Measurements from ENCODE around the gene PRDM16.

Gene PRDM16

DNA sequence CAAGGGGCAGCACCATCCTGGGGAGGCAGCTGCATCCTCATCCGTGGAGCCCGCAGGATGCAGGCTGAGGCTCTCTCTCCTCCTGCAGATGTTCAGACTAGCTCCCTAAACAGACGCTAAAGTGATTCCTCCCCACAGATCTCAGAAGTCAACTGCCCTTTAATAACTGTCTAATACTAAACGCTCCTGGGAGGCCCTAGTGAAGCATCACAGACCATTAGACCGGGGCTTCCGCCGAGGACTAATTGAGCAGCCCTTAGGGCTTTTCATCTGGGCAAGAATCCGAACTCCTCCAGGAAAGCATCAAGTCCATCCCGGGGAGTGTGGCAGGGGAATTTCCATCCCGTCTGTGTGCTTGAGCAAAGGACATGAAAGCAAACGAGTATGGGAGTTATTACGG, 40.4 kb downstream of the PRDM16 start:
- no peak for ATAC-seq

- ATAC-seq = no peak
Measured at GRCh38 chr1:3111348-3112021, 42.5 kb downstream of the PRDM16 start.

- no peak for ATAC-seq
Measured at GRCh38 chr1:3112526-3112925, 43.5 kb downstream of the PRDM16 start.

DNA sequence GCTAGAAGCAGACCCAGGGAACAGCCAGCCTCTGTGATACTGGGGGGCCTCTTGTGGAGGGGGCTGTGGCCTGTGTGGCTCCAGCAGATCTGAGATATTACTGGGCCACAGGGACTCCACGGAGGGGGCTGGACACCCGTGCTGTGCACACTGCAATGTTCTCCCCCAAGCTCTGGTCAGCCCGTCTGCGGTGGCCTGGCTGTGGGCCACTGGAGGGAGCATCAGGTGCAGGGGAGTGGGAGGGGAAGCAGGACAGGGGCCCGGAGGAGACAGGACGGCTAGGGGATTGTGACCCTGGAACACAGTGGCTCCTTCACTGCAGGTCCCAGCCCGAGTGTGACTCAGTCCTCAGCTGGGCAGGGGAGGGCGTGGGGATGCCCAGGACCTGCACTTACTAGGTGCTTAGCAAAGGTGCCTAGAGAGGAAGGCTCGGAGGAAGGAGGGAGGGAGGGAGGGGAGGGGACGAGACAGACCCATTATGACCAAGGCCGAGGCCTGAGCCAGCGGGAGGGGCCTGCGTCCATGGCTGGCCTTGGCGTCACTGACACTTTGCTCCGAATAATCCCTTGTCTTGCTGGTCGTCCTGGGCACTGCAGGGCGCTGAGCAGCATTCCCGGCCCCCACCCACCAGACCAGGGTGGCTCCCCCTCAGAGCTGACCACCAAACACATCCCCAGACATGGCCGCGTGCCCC, 44.2 kb downstream of the PRDM16 start:
- no peak for ATAC-seq

DNA sequence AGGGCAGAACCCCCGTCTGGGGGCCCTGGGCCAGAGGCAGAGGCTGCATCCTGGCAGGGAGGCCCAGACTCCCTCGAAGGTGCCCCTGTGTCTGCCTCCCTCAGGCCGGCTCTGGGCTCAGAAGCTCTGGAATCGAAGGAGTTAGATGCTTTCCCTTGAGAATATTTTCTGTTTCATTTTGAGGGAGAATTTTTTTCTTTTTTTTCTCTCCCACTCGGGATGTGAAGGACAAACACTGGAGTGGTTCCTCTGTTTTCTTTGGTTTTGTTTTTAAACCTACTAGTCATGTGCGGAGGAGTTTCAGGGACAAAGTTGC, 44.7 kb downstream of the PRDM16 start:
- no peak for ATAC-seq

GRCh38 chr1:3114131-3114744, 45.2 kb downstream of the PRDM16 start:
- ATAC-seq = no peak

- no peak for ATAC-seq
Measured at GRCh38 chr1:3114846-3115245, 45.8 kb downstream of the PRDM16 start.

GRCh38 chr1:3115275-3116149, 46.5 kb downstream of the PRDM16 start:
- no peak for ATAC-seq

- no peak for ATAC-seq
Measured at GRCh38 chr1:3116150-3116510, 47.1 kb downstream of the PRDM16 start.

DNA sequence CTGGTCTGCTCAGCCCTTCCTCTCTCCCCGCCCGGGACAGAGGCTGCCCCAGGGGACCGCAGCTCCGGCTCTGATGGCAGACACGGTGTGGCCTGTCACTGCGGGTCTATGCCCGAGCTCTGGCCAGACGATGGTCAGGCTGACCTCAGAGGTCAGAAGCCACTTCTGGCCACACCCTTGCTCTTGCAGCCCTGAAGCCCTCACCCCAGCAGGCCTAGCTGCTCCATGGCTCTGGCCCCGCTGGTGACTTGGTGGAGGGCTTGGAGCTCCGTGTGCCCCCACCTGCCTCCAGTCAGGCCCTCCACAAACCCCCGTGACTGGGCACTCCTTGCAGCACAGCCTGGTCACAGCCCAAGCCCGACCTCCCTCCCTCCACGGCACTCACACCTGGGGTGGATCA, 47.6 kb downstream of the PRDM16 start:
- ATAC-seq = no peak

DNA sequence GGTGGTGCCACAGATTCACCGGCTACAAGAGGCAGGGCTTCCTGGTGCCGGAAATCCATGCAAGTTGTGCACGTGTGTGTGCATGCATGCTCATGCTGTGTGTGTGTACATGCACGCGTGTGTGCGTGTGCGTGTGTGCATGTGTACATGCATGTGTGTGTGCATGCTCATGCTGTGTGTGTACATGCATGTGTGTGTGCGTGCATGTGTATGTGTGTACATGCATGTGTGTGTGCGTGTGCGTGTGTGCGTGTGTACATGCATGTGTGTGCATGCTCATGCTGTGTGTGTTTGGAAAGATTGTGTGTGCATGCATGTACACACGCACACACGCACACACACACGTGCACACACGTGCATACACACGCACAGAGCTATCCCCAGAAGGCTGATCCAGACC, 48.9 kb downstream of the PRDM16 start:
- ATAC-seq = no peak

GRCh38 chr1:3119061-3119460, 50.1 kb downstream of the PRDM16 start:
- no peak for ATAC-seq

DNA sequence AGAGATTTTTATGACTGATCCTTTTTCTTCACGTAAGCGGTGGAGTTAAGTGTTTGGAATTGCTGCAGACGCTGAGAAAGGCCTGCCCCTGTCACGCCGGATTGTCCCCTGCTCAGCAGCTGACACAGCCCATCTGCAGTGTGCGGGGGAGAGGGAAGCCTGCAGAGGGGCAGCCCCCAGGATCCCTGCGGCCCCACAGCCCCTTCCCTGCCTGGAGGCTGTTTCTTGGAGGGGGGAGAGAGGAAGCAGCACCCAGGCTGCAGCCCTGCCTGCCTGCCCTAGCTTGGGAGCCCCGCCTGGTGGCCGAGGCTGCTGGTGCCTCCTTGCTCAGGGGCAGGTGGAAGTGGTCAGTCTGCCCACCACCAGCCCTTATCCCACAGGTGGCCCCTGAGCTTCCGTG, 50.7 kb downstream of the PRDM16 start:
- ATAC-seq = no peak

- ATAC-seq = no peak
Measured at GRCh38 chr1:3120140-3120539, 51.1 kb downstream of the PRDM16 start.

DNA sequence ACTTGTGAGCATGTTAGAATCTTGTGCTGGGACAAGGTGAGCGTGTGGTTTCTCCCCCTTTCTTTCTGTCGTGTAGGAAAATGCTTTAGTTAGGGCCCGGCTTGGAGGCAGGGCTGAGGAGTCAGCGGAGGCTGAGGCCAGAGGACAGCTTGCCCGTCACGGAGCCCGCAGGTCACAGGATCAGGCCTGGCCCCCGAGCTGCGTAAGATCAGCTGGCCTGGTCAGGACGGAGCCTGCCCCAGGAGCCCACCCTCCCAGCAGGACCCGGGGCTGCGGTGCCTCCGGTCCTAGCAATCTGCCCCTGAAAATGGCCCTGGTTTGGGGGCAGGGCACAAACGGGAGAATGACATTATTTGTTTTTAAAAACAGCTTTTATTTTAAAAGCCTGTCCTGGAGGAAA, 52.0 kb downstream of the PRDM16 start:
- no peak for ATAC-seq

DNA sequence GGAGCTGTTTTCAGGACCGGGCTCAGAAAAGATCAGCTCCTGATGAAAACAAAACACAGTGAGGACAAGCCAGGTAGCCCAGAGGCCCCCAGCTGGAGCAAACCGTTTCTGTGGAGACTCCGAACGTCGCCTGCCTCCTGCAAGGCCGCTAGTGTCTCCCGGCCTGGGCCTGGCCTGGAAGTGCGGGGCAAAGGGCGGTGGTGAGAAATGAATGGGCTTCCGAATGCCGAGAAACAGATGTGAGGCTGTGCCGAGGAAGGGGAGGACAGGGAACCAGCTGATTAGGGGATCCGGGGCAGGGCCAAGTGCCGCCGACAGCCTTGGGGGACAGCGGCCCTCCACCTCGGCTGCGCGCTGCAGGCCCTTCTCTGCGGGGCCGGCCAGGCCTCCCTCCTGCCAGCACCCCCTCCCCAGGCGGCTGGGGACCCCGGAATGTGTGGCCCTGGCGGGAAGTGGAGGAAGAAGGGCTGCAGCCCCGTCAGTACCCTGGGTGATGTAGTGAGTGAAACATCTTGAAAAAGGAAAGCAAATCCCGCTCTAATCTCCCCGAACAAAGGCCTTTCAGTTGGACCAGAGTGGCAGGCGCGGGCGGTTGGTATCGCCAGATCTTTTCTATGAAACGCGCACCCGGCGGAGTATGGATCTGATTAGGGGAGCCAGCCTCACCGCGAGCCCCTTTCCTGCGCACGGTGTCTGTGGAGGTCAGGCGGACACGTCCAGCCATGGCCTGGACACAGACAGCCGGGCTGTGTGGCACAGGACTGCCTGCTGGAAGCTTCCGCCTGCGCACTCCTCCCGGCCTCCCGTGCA, 52.6 kb downstream of the PRDM16 start:
- ATAC-seq = no peak

DNA sequence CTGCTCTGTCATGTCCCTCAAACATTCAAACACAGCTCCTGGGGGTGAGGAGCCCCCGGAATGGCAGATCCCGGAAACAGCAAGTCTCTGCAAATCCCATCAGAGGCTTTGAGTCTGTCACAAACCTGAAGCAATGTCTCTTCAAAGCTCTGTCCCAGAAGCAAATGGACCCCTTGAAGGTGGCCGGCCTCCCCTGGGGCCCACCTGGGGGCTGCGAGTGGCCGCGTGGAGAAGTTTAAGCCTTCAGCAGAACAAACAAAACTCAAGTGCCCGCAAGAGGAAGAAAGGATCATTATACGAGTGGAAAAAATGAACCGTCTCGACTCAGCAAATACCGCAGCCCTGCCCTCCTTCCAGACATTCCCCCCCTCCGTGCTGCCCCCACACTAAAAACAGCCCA, 53.3 kb downstream of the PRDM16 start:
- ATAC-seq = no peak

DNA sequence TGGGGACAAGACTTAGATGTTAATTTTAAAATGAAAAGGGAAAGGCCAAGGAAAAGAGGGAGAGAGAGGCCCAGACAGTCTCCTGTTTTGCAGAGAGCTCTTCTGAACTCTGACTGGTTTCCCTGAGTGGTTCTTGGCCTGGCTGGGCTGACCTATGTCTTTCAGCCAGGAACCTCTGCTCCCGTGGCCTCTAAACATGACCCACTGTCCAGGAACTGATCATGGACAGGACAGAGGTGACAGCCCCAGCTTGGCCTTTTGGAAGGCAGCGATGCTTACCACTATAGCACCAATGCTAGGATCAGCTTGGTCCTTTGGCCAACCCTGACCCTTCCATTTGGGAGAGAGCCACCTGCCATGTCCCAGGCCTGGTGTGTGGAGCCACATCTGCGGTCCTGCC, 55.2 kb downstream of the PRDM16 start:
- ATAC-seq = no peak

GRCh38 chr1:3125078-3125477, 56.1 kb downstream of the PRDM16 start:
- no peak for ATAC-seq

DNA sequence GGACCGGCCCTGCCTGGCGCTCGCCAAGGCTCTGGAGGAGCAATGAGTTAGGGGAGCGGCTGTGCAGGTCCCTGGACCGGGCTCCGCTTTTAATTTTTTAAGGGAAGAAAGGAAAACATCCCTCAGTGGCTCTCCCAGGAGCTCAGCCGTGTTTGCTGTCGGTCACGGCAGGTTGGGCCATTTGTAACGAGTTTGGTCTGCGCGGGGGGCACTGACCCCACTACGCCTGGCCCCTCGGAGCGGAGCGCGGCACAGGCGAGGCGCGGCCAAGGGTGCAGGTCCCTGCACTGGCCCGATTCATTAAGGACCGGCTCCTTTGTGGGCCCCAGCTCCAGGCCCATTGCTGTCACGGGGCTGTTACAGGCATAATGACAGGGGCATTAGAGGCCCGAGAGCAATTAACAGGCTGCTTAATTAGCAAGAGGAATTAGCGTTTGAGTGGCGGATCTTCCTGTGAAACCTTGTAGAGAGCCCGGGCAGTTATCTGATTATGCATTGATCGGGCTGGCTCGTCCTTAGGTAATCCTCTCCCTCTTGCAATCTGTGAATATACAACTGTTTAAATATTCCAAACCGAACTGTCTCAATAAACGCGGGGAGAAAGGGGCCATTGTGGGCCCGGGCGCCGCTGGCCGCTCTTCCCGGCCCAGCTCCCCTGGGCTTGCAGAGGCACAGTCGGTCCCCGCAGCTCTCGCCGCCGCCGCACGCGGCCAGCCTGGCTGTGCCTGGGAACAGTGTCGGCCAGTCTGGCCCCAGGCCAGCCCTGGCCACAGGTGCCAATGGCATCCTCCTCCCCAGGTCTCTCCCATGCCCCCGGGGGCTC, 56.8 kb downstream of the PRDM16 start:
- ATAC-seq = no peak

DNA sequence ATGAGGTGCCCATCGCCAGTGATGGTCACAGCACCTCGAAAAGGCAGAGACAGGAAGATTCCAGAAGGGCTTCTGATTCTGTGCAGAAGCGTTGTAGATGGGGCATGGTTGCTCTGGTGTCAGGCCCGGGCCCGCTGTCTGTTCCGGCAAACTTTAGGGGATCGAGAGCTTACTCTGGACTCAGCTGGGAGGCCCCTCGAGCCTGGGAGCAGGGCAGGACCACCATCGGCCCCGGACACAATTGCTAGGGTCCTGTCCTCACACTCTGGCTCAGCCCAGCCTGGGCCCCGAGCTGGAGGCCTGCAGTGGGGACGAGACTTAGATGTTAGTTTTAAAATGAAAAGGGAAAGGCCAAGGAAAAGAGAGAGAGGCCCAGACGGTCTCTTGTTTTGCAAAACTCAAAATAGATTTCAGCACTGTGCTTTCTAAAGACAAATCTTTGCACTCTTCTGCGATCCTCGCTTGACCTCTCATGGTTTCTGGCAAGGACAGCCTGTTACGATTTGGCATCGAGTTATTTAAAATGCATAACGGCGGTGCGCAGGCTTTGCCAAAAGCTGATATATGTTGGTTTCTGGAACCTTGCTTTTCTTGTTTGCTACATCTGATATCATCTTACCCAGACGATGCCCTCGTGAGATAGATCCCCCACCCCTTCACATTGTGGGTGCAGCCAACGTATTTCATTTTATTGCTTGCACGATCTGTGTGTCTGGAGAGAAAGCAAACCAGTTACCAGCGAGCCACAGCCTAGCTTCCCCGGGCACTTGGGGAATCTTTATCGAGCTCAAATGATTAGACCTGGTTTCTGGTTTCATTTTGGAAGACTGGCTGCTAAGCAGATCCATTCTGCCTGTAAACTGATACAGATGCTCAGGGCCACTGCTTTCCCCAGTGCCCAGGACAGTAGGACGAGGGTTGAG, 58.0 kb downstream of the PRDM16 start:
- no peak for ATAC-seq

All from activated CD4-positive, CD25-positive, alpha-beta regulatory T cell treated with anti-CD3 and anti-CD28 coated beads, Interleukin-2, amount 50 U/mL, for 24 hours (primary cell).